SK-N-SH treated with all-trans-retinoic acid at 6 μM for 48 hours (cell line): ENCODE measurements around the gene GPX4.

Experiments
- ATAC-seq: fragments of 200-7000 bp; cut with Tn5 transposase; 3 replicates; pipeline ENCODE4 v1.9.1; 2020; ENCODE audit warnings: mild to moderate bottlenecking, moderate library complexity
- ARNTL ChIP-seq: fragments of 450-650 bp; formaldehyde crosslinking; IDR thresholded peaks from 2 replicates; pipeline ENCODE4 v1.5.0; 2020; ENCODE audit warnings: low read depth, mild to moderate bottlenecking, moderate library complexity, borderline replicate concordance
- BACH2 ChIP-seq: fragments of 250-450 bp; sonication (Bioruptor Pico); IDR thresholded peaks from 2 replicates; pipeline ENCODE4 v1.9.0; 2021; ENCODE audit warnings: mild to moderate bottlenecking, borderline replicate concordance
- CREB5 ChIP-seq: fragments of 250-450 bp; sonication (Bioruptor Pico); IDR thresholded peaks from 2 replicates; pipeline ENCODE4 v1.5.1; 2020; ENCODE audit warnings: low read depth, mild to moderate bottlenecking, moderate library complexity
- CSDC2 ChIP-seq: fragments of 250-450 bp; sonication (Bioruptor Pico); IDR thresholded peaks from 2 replicates; pipeline ENCODE4 v1.5.0; 2020; ENCODE audit warnings: mild to moderate bottlenecking, moderate library complexity
- ESRRG ChIP-seq: fragments of 250-450 bp; sonication (Bioruptor Pico); IDR thresholded peaks from 2 replicates; pipeline ENCODE4 v1.6.1; 2021; ENCODE audit warnings: mild to moderate bottlenecking
- GLIS3 ChIP-seq: fragments of 250-450 bp; sonication (Bioruptor Pico); IDR thresholded peaks from 2 replicates; pipeline ENCODE4 v1.5.0; 2020; ENCODE audit warnings: mild to moderate bottlenecking, moderate library complexity
- ISL1 ChIP-seq: fragments of 250-450 bp; sonication (Bioruptor Pico); IDR thresholded peaks from 2 replicates; pipeline ENCODE4 v2.1.2; 2022; ENCODE audit warnings: mild to moderate bottlenecking, moderate library complexity
- OSR1 ChIP-seq: fragments of 250-450 bp; sonication (Bioruptor Pico); IDR thresholded peaks from 2 replicates; pipeline ENCODE4 v1.8.0; 2022; ENCODE audit warnings: moderate library complexity, mild to moderate bottlenecking, inconsistent platforms
- PATZ1 ChIP-seq: fragments of 250-450 bp; sonication (Bioruptor Pico); IDR thresholded peaks from 2 replicates; pipeline ENCODE4 v1.8.0; 2020; ENCODE audit warnings: mild to moderate bottlenecking, moderate library complexity, borderline replicate concordance
- POU6F1 ChIP-seq: fragments of 250-450 bp; sonication (Bioruptor Pico); IDR thresholded peaks from 2 replicates; pipeline ENCODE4 v1.8.0; 2021; ENCODE audit warnings: low read depth, mild to moderate bottlenecking, moderate library complexity, borderline replicate concordance
- PPARA ChIP-seq: fragments of 250-450 bp; sonication (Bioruptor Pico); IDR thresholded peaks from 2 replicates; pipeline ENCODE4 v1.5.0; 2020; ENCODE audit warnings: mild to moderate bottlenecking, borderline replicate concordance
- RARB ChIP-seq: fragments of 250-450 bp; sonication (Bioruptor Pico); IDR thresholded peaks from 2 replicates; pipeline ENCODE4 v1.8.0; 2021; ENCODE audit warnings: mild to moderate bottlenecking, moderate library complexity
- SNAI2 ChIP-seq: fragments of 250-450 bp; sonication (Bioruptor Pico); IDR thresholded peaks from 2 replicates; pipeline ENCODE4 v1.5.0; 2020; ENCODE audit warnings: mild to moderate bottlenecking, moderate library complexity
- TCF4 ChIP-seq: fragments of 250-450 bp; sonication (Bioruptor Pico); IDR thresholded peaks from 2 replicates; pipeline ENCODE4 v1.8.0; 2021; ENCODE audit warnings: mild to moderate bottlenecking, moderate library complexity, borderline replicate concordance
- TOX ChIP-seq: fragments of 250-450 bp; sonication (Bioruptor Pico); IDR thresholded peaks from 2 replicates; pipeline ENCODE4 v1.8.0; 2021; ENCODE audit warnings: mild to moderate bottlenecking, moderate library complexity, borderline replicate concordance
- TSHZ2 ChIP-seq: fragments of 250-450 bp; sonication (Bioruptor Pico); IDR thresholded peaks from 2 replicates; pipeline ENCODE4 v1.5.0; 2020; ENCODE audit warnings: mild to moderate bottlenecking, moderate library complexity
- ZC3H10 ChIP-seq: fragments of 250-450 bp; sonication (Bioruptor Pico); IDR thresholded peaks from 2 replicates; pipeline ENCODE4 v1.5.1; 2021; ENCODE audit warnings: mild to moderate bottlenecking, moderate library complexity
- ZFP3 ChIP-seq: fragments of 250-450 bp; sonication (Bioruptor Pico); IDR thresholded peaks from 2 replicates; pipeline ENCODE4 v1.5.0; 2020; ENCODE audit warnings: mild to moderate bottlenecking, moderate library complexity
- ZFP30 ChIP-seq: fragments of 450-650 bp; formaldehyde crosslinking; IDR thresholded peaks from 2 replicates; pipeline ENCODE4 v1.5.0; 2022; ENCODE audit warnings: mild to moderate bottlenecking, moderate library complexity
- ZNF565 ChIP-seq: fragments of 450-650 bp; formaldehyde crosslinking; conservative IDR thresholded peaks from 2 replicates; pipeline ENCODE4 v1.5.0; 2020; ENCODE audit warnings: low read depth, mild to moderate bottlenecking, moderate library complexity
- ZNF70 ChIP-seq: fragments of 450-650 bp; formaldehyde crosslinking; IDR thresholded peaks from 2 replicates; pipeline ENCODE4 v1.5.0; 2020; ENCODE audit warnings: mild to moderate bottlenecking, moderate library complexity
- ZNF8 ChIP-seq: fragments of 450-650 bp; formaldehyde crosslinking; IDR thresholded peaks from 2 replicates; pipeline ENCODE4 v1.5.0; 2020; ENCODE audit warnings: mild to moderate bottlenecking, moderate library complexity

GPX4 gene

GRCh38 chr19:1110809-1111640 lies 7.2 kb downstream of the GPX4 start:
- ATAC-seq, result no peak

GRCh38 chr19:1111641-1112267 lies 8.0 kb downstream of the GPX4 start:
- no peak for ATAC-seq
- TF ChIP-seq ISL1 (CRISPR knock-in tag) (no peak), TCF4 (CRISPR knock-in tag) (no peak), CREB5 (CRISPR knock-in tag) (no peak), ZFP30 (CRISPR knock-in tag) (no peak), TOX (CRISPR knock-in tag) (no peak), TSHZ2 (CRISPR knock-in tag) (no peak), PPARA (CRISPR knock-in tag) (no peak), RARB (CRISPR knock-in tag) (no peak), ZC3H10 (no peak), ZNF70 (CRISPR knock-in tag) (no peak), ARNTL (CRISPR knock-in tag) (no peak), ZFP3 (CRISPR knock-in tag) (no peak), OSR1 (CRISPR knock-in tag) (no peak), ESRRG (CRISPR knock-in tag) (no peak), PATZ1 (CRISPR knock-in tag) (no peak), ZNF565 (CRISPR knock-in tag) (no peak), SNAI2 (CRISPR knock-in tag) (no peak), CSDC2 (CRISPR knock-in tag) (no peak), GLIS3 (no peak)

More at GRCh38 chr19:1110809-1111640, 7.2 kb downstream of the GPX4 start:
- TF ChIP-seq BACH2 (CRISPR knock-in tag), result no peak
- TF ChIP-seq GLIS3, result no peak
- TF ChIP-seq ZNF8 (CRISPR knock-in tag), result no peak
- TF ChIP-seq ZNF70 (CRISPR knock-in tag), result no peak
- no peak for TF ChIP-seq ZC3H10

- no peak; the same call in 2 of the 3 replicates for ATAC-seq
- no peak for TF ChIP-seq TSHZ2 (CRISPR knock-in tag)
- TF ChIP-seq POU6F1 (CRISPR knock-in tag), result no peak
- TF ChIP-seq RARB (CRISPR knock-in tag), result no peak
- TF ChIP-seq ZNF565 (CRISPR knock-in tag), result no peak
- TF ChIP-seq ZFP3 (CRISPR knock-in tag), result no peak
- TF ChIP-seq CREB5 (CRISPR knock-in tag), result no peak
- no peak for TF ChIP-seq GLIS3
- no peak for TF ChIP-seq CSDC2 (CRISPR knock-in tag)
- TF ChIP-seq, all 23 proteins: peak for 0
Measured at GRCh38 chr19:1112268-1113029, 8.7 kb downstream of the GPX4 start.
